NCI-H1105 treated with DMSO at 0.1 percent for 48 hours (cell line): Measurements from ENCODE around the gene CHST9.
A peak's percentile ranks its signal among the peaks of the same experiment; 100 is the strongest.
"Not testable (repeated sequence)": the region's sequence is repeated elsewhere in the genome, so short reads cannot be mapped to it uniquely, and the experiment has no call there.

ENCODE experiments used
- DNase-seq: peaks from one replicate; lab custom pipeline; 2025; lab: John Stamatoyannopoulos, UW

The CHST9 gene

DNA sequence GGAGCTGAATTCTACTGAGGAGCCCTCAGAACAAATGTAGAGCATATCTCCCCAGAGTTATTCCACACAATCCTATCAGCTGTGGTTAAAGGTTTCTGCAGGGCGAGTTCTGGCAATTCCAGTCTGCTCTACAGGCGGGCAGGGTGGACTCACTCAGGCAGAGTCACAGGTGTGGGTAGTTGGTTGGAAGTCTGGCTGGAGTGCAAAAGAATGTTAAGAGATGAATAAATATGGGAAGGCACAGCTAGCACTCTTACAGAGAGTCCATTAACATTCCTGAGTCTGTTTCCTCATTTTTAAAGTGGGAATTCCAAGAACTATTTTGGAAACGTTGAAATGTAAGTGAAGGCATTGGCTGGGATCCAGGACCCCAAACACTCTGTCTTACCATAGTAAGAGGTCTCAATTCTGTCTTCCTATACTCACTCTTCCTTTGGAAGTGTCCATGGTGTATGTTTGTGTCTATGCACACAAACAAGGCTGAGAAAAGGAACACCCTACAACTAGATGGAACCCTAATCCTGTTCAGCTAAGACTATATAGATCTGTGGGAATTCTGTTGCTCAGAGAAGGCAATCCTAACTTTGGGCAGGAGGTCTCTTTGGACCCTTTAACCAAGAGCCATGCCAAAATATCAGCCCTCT lies 256.3 kb downstream of the CHST9 start:
- no peak for DNase-seq

DNA sequence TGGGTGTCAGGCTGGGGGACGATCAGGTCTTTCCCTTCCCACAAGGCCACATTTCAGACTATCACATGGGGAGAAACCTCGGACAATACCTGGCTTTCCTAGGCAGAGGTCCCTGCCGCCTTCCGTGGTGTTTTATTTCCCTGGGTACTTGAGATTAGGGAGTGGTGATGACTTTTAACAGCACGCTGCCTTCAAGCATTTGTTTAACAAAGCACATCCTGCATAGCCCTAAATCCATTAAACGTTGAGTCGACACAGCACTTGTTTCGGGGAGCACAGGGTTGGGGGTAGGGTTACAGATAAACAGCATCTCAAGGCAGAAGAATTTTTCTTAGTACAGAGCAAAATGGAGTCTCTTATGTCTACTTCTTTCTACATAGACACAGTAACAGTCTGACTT lies 257.3 kb downstream of the CHST9 start:
- not testable (repeated sequence) for DNase-seq

DNA sequence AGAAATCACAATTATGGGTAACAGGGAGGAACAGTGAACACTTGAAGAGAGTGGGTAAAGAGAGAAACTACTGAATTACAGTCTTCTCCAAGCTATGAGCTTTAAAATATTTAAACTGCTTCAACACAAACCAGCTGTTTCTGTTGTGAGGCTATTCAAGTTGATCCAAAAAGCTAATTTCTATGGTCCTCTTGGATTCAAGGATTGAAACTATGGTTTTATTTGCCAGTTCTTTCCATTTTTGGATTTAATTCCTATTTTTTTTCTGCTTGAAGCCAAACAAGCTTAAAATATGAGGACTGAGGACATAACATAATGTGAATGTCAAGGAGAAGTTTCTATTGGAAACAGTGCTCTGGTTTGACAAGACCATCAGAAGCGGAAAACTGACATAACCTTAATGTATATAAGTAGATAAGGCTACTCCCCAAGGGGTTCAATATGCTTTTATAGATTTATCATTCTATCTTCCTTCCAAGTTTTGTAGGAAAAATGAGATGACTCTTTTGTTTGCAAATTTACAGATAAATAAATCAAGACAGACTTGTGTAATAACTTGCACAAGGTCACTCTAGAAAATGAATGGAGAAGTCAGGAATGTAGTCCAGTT lies 258.9 kb downstream of the CHST9 start:
- no peak for DNase-seq

DNA sequence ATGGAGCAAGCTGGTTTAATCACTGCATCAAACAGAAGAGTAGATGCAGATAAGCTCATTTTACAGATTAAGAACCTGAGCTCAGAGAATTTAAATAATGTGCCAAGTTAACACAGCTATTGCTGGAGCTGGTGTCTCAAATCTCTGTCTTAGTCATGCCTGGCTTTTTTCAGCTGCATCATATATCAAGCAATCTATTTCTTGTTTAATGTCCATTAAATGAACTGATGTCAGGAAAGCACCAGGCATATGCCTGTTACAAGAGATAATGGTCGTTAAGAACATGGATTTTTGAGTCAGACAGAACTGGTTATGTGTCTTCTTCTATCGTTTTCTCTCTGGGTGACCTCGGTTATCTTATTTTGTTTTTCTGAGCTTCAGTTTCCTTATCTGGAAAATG lies 259.8 kb downstream of the CHST9 start:
- DNase-seq, result no peak

DNA sequence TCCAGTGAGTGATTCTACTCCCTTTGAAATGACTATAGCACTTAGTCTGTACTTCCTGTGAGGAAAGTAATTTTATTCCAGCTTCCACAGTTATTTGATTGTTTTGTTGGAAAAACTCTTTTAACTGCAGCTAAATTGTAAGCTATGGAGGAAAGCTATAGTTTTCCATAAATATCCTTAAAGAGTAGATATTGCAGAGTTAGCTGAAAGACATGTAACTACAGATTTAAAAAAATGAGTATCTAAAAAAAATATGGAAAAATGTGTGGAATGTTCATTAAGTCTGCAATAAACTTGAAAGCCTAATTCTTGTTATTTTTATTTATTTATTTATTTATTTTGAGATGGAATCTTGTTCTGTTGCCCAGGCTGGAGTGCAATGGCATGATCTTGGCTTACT lies 262.8 kb downstream of the CHST9 start:
- DNase-seq, result no peak

DNA sequence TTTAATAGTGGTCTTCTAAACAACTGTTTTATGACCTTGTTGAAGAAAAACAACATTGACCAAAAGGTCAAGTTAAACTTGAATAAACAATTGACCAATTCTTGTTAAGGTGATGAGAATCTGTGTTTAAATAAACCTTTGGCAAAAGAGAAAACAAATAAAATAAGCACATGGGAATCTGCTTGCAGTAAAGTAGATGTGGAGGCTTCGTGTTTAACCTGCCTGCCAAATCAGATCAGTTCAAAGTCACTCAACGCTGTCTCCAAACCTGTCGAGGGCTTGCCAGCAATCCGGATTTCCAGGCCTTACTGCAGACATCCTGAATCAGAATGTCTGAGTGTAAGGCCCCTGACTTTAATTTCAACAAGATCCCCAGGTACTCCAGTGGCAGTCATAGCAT lies 264.5 kb downstream of the CHST9 start:
- DNase-seq, result no peak

DNA sequence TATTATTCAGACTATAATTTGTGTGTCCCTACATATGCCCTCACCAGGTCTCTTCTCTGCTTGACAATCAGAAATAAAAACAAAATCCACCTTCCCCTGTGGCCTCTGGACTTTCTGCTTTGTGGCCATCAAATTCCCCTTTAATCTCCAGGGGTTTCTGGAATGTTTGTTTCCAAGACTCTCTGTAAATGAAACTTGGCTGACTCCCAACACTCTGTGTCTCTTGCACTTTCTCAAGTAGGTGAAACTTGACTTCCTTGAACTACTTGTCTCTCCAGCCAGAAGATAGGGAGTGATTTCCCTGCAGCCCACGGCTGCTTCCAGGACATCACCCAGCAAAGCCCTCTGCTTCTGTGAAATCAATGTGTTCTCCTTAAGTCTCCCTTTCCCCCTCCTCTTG lies 265.5 kb downstream of the CHST9 start:
- no peak for DNase-seq

DNA sequence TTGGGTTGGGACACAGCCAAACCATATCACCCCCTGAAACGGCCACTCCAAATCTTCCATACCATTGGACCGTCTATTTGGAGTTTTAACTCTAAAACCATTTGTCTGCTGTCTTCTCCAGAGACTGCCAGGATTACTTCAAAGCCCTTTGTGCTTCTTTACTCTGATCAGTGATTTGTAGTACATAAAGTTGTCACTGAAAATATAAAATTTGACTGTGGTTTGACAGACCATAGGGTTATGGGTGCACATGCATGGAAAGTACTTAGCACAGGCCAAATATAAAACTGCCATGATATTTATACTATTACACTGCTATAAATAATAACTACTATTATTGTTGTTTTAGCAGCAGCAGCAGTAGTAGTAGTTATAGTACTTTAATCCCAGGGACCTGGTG lies 265.9 kb downstream of the CHST9 start:
- no peak for DNase-seq

DNA sequence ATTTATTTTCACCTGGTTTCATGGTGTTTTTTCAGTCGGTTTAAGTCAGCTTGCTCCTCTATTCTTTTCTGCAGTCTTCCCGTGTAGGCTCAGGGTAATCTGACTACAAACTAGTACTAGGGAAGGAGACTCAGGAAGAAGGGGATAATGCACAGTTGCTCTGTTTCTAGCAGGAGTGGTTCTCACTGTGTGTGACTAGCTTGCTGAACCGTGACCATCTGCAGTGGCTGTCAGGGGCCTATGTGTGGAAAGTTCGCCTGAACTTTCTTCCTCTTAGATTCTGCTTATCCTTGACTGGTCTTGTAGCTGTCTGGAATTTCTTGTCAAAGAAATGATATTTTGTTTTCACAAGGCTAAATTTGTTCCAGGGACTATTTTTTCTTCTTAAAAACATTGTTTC lies 273.3 kb downstream of the CHST9 start:
- DNase-seq, result no peak

DNA sequence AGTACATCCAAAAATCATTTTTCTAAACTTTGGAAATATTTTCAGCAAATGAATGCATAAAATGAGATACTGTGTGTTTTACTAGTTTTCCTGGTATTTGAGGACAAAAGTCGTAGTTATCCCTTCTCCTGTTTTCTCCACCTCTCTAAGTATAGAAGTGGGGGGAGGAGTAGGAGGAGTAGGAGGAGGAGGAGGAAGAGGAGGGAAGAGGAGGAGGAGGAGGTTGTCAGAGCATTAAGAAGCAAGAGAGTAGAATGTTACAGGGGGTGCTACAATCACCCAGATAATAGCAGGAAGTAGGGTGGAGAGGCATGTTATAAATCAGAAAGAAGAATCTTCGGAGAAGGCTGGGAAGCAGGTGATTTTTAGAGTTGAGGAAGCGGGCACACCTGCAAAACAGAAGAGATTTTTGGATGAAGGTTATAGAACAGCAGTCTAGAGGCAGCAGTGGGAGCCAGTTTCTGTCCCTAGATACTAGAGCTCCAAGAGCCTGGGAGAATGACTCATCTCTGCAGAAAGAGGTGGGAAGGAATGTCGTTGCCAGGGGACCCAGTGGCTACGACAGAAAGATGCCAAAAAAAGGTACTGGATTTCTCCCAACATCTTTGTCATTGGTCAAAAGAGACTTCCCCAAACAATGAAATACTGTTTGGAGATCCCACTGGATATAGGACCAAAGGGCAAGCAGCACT lies 275.4 kb downstream of the CHST9 start:
- DNase-seq, result no peak

DNA sequence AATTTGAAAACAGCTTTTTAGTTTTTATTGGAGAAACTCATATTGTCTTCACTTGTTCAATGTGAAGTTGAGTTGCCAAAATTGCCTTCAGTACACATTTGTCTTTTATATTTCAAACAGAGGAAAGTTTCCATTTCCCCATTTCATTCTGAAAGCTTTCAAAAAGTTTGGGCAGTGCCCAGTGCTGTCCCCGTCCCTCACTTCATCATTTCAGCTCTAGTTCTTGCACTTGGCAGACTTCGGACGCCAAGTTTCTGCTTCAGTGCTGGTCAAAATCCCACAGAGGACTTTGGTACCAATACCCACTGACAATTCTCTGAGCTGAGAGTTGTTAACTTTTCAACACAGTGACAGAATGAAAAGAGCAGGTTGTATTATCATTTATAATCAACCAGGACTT lies 276.2 kb downstream of the CHST9 start:
- no peak for DNase-seq

DNA sequence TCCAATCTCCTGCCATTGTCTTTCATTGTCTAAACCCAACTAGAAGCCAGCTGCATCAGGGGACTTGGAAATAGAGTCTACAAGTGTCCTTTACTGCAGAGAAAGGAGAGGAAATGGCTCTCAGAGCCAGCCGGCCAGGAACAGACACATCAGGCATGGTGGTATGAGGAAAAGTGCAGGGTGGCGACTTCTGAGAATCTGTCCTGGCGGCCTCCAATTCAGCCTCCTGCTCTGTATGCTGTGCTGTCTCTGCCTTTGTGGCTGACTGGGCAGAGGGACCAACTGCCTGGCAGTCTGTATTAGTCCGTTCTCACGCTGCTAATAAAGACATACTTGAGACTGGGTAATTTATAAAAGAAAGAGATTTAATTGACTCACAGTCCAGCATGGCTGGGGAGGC lies 282.8 kb downstream of the CHST9 start:
- no peak for DNase-seq

DNA sequence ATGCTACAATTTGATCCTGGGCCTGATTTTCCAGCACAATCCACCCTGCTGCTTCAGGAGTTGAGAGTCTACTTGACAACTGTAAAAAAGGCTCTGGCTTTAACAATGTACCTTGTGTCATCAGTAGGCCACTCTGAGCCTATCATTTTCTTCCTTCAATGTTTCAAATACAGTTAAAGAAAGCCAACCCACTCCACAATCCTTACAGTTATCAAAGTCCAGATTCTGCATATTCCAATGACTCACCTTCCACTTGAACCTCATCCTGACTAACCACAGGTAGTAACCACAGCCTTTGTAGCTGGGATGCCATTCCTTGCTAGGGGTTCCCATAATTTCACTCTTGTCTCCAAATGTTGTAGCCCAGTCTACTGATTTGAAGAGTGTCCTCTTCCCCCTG lies 284.1 kb downstream of the CHST9 start:
- DNase-seq, result no peak

DNA sequence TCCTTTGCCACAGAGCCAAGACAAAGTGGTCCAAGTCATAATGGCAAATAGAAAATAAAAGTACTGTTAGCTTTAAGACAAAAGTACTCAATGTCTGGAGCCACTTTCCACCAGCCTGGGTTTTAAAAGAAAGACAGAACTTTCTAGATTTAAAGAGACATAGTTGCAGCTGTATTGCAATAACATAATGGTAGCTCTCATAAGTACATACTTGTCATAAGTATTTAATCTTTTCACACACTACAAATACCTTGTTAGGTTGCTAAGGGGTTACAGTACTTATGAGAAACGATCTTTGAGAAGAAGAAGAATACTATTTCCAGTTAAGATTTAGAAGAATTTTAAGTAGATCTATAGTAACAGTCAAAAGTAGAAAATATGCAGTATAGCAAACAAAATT lies 290.7 kb downstream of the CHST9 start:
- DNase-seq, result no peak

DNA sequence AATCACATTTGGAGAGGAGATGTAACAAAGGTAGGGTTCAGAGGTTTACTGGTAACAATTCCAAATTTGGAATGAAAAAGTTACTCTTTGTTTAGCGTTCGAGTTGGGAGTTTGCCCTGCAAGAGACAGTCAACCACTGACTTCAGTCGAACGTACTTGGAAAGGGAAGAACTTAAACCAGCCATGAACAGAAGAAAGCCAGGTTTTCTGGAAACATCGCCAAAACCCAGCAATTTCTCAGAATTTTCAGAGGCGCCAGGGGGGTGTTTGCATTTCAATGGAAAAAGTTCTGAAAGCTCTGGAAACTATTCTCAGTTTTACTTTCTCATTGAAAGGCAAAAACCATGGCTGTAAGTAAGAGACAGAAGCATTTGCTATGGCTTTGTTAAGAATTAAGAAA lies 291.1 kb downstream of the CHST9 start:
- no peak for DNase-seq

DNA sequence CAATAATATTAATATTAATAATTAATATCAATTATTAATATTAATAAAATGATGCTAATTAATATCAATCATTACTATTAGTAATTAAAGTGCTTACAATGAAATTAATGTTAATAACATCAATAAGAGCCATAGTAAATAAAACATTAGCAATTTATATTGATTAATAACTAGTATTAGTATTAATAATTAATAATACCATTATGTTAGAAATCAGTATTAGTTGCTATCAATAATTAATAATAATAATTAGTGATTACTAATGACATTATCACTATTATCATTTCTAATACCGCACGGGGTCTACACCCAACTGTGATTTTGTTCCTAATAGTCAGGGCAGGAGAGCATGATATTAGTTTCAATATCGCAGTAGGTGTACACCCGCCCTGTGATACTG lies 296.8 kb downstream of the CHST9 start:
- no peak for DNase-seq

DNA sequence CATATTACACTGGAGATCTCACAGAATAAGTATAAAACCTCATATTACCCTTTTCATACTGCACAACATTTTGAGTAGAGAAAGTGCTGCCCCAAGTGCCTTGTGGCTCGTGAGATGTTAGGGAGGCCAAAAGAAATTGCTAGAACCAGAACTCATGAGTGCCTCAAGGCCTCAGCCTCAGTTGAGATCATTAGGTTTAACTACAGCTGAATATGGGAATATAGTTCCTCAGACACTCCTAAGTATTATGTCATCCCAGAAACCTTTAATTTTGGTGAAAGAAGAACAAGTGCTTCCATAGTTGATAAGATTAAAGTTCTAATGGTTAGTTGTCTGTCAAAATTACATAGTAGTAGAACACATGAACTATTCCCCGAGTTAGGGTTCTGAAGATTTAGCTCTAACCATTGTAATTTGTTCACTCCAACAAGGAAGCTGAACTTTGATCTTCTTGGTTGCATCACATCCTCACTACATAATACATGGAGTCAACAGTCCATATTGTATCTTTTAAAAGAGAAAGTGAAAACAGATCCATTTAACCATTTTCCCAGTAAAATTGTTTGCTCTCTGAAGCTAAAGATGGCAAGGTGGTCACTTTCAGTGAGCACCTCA lies 310.0 kb downstream of the CHST9 start:
- no peak for DNase-seq

DNA sequence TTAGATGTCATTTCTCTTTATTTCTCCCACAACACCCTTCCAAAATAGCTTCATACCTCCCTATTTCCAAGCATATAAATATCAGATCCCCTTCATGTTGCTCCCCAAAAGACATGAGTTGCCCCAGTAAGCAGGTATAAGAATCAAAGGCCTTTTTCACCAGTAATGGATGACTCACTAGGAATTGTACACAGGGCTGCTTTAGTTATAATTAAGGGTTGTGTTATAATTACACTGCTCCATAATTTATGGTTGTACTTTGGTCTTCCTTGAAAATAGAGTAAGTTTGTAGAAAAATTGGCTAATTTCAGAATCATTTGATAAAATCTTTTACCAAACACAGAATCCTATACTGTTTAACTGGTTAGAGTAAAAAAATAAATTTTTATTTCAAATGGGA lies 310.8 kb downstream of the CHST9 start:
- DNase-seq, result peak; percentile 9

DNA sequence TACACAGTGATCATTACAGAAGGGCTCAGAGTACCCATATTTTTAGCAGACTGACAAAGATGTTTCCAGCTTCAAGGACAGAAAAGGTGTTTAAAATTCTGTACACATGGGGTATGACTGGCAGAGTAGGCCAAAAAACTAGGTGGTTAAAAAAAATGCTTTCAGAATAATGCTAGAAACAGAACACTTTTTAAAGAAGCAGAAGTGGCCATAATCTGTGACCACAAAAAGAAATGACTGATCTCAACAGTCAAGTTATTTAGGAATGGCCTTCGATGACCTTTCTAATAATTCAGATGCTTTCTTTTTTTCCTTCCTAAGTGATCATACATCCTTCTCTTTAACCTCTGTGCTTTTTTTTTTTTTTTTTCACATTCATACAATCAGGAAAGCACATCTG lies 315.5 kb downstream of the CHST9 start:
- DNase-seq, result no peak

DNA sequence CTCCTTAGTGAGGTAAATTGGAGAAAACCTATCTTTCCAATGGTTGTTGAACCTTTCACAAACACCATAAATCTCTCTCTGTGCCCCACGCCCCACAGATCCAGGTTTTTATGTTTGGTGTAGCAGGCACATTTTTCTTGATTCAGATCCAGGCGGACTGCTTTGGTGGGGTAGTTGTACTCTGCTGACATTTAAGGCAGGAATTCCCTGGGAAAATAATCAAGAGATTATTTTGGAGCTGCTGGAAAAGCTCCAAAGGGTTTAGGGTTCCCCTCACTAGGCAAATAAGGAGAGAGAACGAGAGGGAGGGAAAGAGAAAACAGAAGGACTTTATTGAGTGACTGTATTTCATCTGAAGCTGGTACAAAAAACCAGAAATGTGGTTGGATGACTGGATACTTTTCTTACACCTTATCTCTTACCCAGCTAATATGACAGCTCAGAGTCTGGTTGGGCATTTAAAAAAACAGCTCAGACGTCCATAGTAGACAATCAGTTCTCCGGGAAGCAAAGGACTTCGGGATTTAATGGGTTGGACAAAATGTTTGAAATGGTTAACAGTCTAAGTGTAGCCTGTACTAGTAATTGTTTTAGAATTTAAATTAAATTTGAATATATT lies 316.0 kb downstream of the CHST9 start:
- DNase-seq, result no peak

DNA sequence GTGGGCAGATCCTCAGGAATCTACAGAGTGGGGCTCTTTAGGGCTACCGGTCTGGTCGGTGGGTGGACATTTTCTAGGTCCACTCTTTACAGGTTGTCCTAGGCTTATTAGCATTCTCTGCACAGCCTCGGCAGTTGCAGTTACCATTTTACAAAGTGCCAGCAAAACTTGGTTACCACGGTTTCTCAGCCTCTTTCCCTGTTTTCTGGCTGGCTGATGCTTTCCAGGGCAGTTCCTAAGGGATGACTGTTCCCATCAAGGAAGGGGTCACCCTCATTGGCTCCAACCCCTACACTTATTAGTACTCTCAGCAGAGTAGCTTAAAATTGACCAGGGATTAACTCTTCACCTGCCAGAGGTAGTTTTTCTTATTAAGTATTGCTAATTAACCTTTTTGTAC lies 317.6 kb downstream of the CHST9 start:
- DNase-seq, result no peak

DNA sequence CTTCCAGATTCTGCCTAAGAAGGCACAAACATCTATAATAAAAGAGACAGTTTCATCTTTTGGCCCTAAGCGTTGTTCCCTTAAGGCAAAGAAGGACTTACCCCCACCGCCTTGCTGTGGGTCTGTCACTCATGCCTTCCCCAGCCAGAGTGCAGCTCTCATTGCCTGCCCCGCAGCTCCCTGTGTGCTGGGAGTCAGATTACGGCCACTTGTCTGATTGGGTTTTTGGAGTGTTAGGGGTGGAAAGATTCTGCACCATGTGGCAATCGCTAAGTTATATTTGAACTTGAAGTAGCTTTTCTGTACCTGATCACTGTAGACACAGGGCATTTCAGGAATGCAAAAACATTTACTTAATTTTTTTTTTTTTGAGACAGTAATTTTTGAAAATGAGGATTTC lies 319.6 kb downstream of the CHST9 start, which contains the start of gene AQP4:
AQP4 (minus strand) TSS at position 151 of the 400 bp plus-strand sequence; CDS start at position 133, 18 bp downstream.
- DNase-seq, result peak; percentile 45

DNA sequence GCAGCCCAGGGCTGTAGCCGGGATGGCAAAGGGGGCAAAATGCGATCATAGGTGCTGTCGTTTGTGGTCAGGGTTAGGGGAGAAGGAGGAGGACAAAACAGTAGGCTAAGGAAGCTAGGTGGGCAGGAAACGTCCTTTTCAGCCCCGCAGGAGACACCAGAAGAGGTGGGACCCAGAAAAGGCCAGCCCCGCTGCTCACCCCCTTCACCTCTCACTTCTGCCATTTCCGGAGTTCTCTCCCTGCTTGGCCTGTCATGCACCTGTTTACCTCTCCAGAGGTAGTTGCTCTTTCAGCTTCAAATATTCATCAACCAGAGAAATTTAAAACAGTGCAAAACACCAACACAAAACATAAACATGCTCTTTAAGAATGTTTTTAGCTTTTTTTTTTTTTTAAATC lies 320.4 kb downstream of the CHST9 start:
- no peak for DNase-seq
